HG02885 (cell line): Measurements from ENCODE around the gene DCANP1.

Experiments used
- ATAC-seq: cut with Tn5 transposase; IDR thresholded peaks from one replicate; pipeline ENCODE4 v1.9.1; 2021; ENCODE audit warnings: mild to moderate bottlenecking; ENCODE audit not compliant: unreplicated experiment, poor library complexity

The DCANP1 gene

GRCh38 chr5:135428586-135428985 is 18.6 kb downstream of the DCANP1 start:
- ATAC-seq = no peak

- peak; percentile 83 for ATAC-seq
Measured at GRCh38 chr5:135426102-135427082, 20.8 kb downstream of the DCANP1 start.

GRCh38 chr5:135425641-135426040 is 21.5 kb downstream of the DCANP1 start:
- ATAC-seq = no peak

- ATAC-seq = no peak
Measured at GRCh38 chr5:135423846-135424168, 23.3 kb downstream of the DCANP1 start.

- no peak for ATAC-seq
Measured at GRCh38 chr5:135423146-135423845, 23.9 kb downstream of the DCANP1 start.

- no peak for ATAC-seq
Measured at GRCh38 chr5:135422419-135422818, 24.7 kb downstream of the DCANP1 start.

- ATAC-seq = no peak
Measured at GRCh38 chr5:135417083-135417482, 30.1 kb downstream of the DCANP1 start.

- ATAC-seq = no peak
Measured at GRCh38 chr5:135405082-135405481, 42.1 kb downstream of the DCANP1 start.

GRCh38 chr5:135402031-135402430 is 45.1 kb downstream of the DCANP1 start:
- no peak for ATAC-seq

- no peak for ATAC-seq
Measured at GRCh38 chr5:135400866-135401265, 46.3 kb downstream of the DCANP1 start.

- ATAC-seq = no peak
Measured at GRCh38 chr5:135399794-135400542, 47.2 kb downstream of the DCANP1 start.

GRCh38 chr5:135398855-135399793 is 48.0 kb downstream of the DCANP1 start, which contains the start of gene MACROH2A1:
MACROH2A1 (minus strand) TSS chr5:135399231; CDS start chr5:135389093, 10,138 bp downstream.
- ATAC-seq = peak; percentile 89

GRCh38 chr5:135398160-135398854 is 48.8 kb downstream of the DCANP1 start:
- ATAC-seq = peak; percentile 35

GRCh38 chr5:135397084-135397483 is 50.1 kb downstream of the DCANP1 start:
- ATAC-seq = no peak

- ATAC-seq = no peak
Measured at GRCh38 chr5:135396459-135397055, 50.6 kb downstream of the DCANP1 start.

GRCh38 chr5:135395866-135396265 is 51.3 kb downstream of the DCANP1 start:
- no peak for ATAC-seq

- ATAC-seq = no peak
Measured at GRCh38 chr5:135395451-135395850, 51.7 kb downstream of the DCANP1 start.
